ENCODE results near the gene WDR89.
"Not testable (repeated sequence)": the region's sequence is repeated elsewhere in the genome, so short reads cannot be mapped to it uniquely, and the experiment has no call there.

The WDR89 gene

GRCh38 chr14:63652406-63652805, 10.7 kb upstream of the WDR89 start:
- DNase-seq (ENCODE audit: low spot score): no peak

GRCh38 chr14:63650256-63650952, 8.7 kb upstream of the WDR89 start:
- DNase-seq (ENCODE audit: low spot score): peak; percentile 86

GRCh38 chr14:63647696-63648410, 6.2 kb upstream of the WDR89 start:
- DNase-seq (ENCODE audit: low spot score): no peak

- DNase-seq (ENCODE audit: low spot score): no peak
Measured at GRCh38 chr14:63644741-63645140, 3.1 kb upstream of the WDR89 start.

- DNase-seq (ENCODE audit: low spot score): no peak
Measured at GRCh38 chr14:63642656-63643382, 1.1 kb upstream of the WDR89 start.

GRCh38 chr14:63642229-63642611, 549 bp upstream of the WDR89 start:
- peak; percentile 90 for DNase-seq (ENCODE audit: low spot score)

GRCh38 chr14:63638493-63638892, 3.2 kb downstream of the WDR89 start:
- no peak for DNase-seq (ENCODE audit: low spot score)

GRCh38 chr14:63636094-63636635, 5.5 kb downstream of the WDR89 start:
- DNase-seq (ENCODE audit: low spot score): not testable (repeated sequence)

GRCh38 chr14:63633801-63634200, 7.9 kb downstream of the WDR89 start:
- DNase-seq (ENCODE audit: low spot score): no peak

- DNase-seq (ENCODE audit: low spot score): peak; percentile 44
Measured at GRCh38 chr14:63632932-63633514, 8.6 kb downstream of the WDR89 start.

- no peak for DNase-seq (ENCODE audit: low spot score)
Measured at GRCh38 chr14:63624701-63625100, 17.0 kb downstream of the WDR89 start.

- DNase-seq (ENCODE audit: low spot score): no peak
Measured at GRCh38 chr14:63624203-63624602, 17.5 kb downstream of the WDR89 start.

- not testable (repeated sequence) for DNase-seq (ENCODE audit: low spot score)
Measured at GRCh38 chr14:63621975-63622374, 19.7 kb downstream of the WDR89 start.

- DNase-seq (ENCODE audit: low spot score): no peak
Measured at GRCh38 chr14:63616015-63616414, 25.7 kb downstream of the WDR89 start.

GRCh38 chr14:63614679-63615363, 26.9 kb downstream of the WDR89 start:
- no peak for DNase-seq (ENCODE audit: low spot score)

- DNase-seq (ENCODE audit: low spot score): no peak
Measured at GRCh38 chr14:63611078-63611477, 30.6 kb downstream of the WDR89 start.

- DNase-seq (ENCODE audit: low spot score): no peak
Measured at GRCh38 chr14:63605041-63605532, 36.6 kb downstream of the WDR89 start.

- DNase-seq (ENCODE audit: low spot score): no peak
Measured at GRCh38 chr14:63604626-63605025, 37.0 kb downstream of the WDR89 start.

- DNase-seq (ENCODE audit: low spot score): no peak
Measured at GRCh38 chr14:63603749-63604277, 37.9 kb downstream of the WDR89 start.

- DNase-seq (ENCODE audit: low spot score): no peak
Measured at GRCh38 chr14:63598807-63599206, 42.9 kb downstream of the WDR89 start.

- no peak for DNase-seq (ENCODE audit: low spot score)
Measured at GRCh38 chr14:63596998-63597658, 44.5 kb downstream of the WDR89 start.
